ENCODE data around the gene ENPP3. TPM values are rescaled to one million over a fixed set of nuclear protein-coding genes. Genes with fewer than 3 reads are reported as not detected.

The ENPP3 gene
- total and polyA plus RNA-seq, 10 of the 15 experiments (the other 5 are each of a cell fraction or from before 2014, with no cell fraction given): 0.01 TPM; not detected in 9

GRCh38 chr6:131683479-131683878, 46.4 kb downstream of the ENPP3 start (continued):
- TF ChIP-seq HDAC6 (IDR thresholded peaks at IDR 0.05; ENCODE audit: unreplicated experiment): no peak
- no peak for TF ChIP-seq GATAD2B (conservative IDR thresholded peaks at IDR 0.05; ENCODE audit: low read depth)
- 0 out of 4 replicates have a peak, but pooled peaks of 1 of the 2 experiments have one; percentile 32 for TF ChIP-seq ETV6 (conservative IDR thresholded peaks at IDR 0.05 in 1 of 2, IDR thresholded peaks at IDR 0.05 in 1 of 2; ENCODE audit: borderline replicate concordance in 1 of 2, low read depth in 1 of 2)
- TF ChIP-seq BCL11A (IDR thresholded peaks at IDR 0.05; ENCODE audit: low read depth, low read length): peak; percentile 58; the same call in 1 of the 2 replicates
- no peak; the same call in 1 of the 2 replicates for TF ChIP-seq PKNOX1 (IDR thresholded peaks at IDR 0.05)
- TF ChIP-seq ZNF622 (IDR thresholded peaks at IDR 0.05): no peak
- TF ChIP-seq MAX (IDR thresholded peaks at IDR 0.05; ENCODE audit: low read depth, low read length): no peak
- peak; percentile 24 to 25; a peak in 1 of 4 replicates for TF ChIP-seq BHLHE40 (IDR thresholded peaks at IDR 0.05; ENCODE audit: borderline replicate concordance in 1 of 2, low read depth in 2 of 2, low read length in 1 of 2)
- peak; percentile 69; the same call in 1 of the 2 replicates for TF ChIP-seq SPI1 (IDR thresholded peaks at IDR 0.05; ENCODE audit: borderline replicate concordance, insufficient read depth, low read depth, low read length)
- TF ChIP-seq MEF2B (IDR thresholded peaks at IDR 0.05; ENCODE audit: partially characterized antibody, poor library complexity, severe bottlenecking): peak; percentile 25
- TF ChIP-seq LARP7 (IDR thresholded peaks at IDR 0.05): no peak

Data from GM12878 (cell line).